Prostate gland (tissue), 2 donors: Measurements from ENCODE around the gene EPB41L4A.

Source experiments
- POLR2A ChIP-seq: fragments of 450-650 bp; IDR thresholded peaks from one replicate; pipeline ENCODE4 v1.6.1; 2016; ENCODE audit warnings: antibody characterized with exemption, mild to moderate bottlenecking
- TF ChIP-seq, protein P1 (sequence below), 4 experiments: fragments of 200-600 bp in 2 of 4; fragments of 450-650 bp in 2 of 4; sonication (generic) in 2 of 4; IDR thresholded peaks; 1 replicate in 3 of 4; 2 replicates in 1 of 4; pipeline ENCODE4 v1.5.1; 2016 to 2019; ENCODE audit warnings: antibody characterized with exemption in 4 of 4, mild to moderate bottlenecking in 2 of 4, moderate library complexity in 2 of 4

- TF ChIP-seq, protein P1, sequence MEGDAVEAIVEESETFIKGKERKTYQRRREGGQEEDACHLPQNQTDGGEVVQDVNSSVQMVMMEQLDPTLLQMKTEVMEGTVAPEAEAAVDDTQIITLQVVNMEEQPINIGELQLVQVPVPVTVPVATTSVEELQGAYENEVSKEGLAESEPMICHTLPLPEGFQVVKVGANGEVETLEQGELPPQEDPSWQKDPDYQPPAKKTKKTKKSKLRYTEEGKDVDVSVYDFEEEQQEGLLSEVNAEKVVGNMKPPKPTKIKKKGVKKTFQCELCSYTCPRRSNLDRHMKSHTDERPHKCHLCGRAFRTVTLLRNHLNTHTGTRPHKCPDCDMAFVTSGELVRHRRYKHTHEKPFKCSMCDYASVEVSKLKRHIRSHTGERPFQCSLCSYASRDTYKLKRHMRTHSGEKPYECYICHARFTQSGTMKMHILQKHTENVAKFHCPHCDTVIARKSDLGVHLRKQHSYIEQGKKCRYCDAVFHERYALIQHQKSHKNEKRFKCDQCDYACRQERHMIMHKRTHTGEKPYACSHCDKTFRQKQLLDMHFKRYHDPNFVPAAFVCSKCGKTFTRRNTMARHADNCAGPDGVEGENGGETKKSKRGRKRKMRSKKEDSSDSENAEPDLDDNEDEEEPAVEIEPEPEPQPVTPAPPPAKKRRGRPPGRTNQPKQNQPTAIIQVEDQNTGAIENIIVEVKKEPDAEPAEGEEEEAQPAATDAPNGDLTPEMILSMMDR (IDR thresholded peaks at IDR 0.05) = no peak
- no peak for TF ChIP-seq POLR2A
Measured at GRCh38 chr5:112331892-112332291, 87.2 kb downstream of the EPB41L4A start.
